ENCODE measurements around the gene INPP5F.

- TF ChIP-seq CTCF (IDR thresholded peaks at IDR 0.05) = no peak
- no peak for TF ChIP-seq POLR2AphosphoS5 (IDR thresholded peaks at IDR 0.05)
- TF ChIP-seq EP300 (IDR thresholded peaks at IDR 0.05) = no peak
Observed at GRCh38 chr10:119826771-119827170, 100.9 kb downstream of the INPP5F start.

Data from upper lobe of left lung (tissue), 4 donors.